Mucosa of rectum (tissue), 2 donors: Measurements from ENCODE around the gene SPHK1.
"Not testable (repeated sequence)": the region's sequence is repeated elsewhere in the genome, so short reads cannot be mapped to it uniquely, and the experiment has no call there.

Experiments used
- H3K27ac ChIP-seq, 2 donors: one replicate each; pipeline ENCODE4 v1.7.0; 2013; ENCODE audit warnings: inconsistent platforms in 2 of 2, low read depth in 2 of 2, low read length in 2 of 2
- H3K27me3 ChIP-seq, 2 donors: one replicate each; pipeline ENCODE4 v1.7.0; 2013; ENCODE audit warnings: low read length in 2 of 2; ENCODE audit not compliant: control insufficient read depth in 2 of 2, insufficient read depth in 2 of 2
- H3K36me3 ChIP-seq, 2 donors: one replicate each; pipeline ENCODE4 v1.7.0; 2013; ENCODE audit warnings: low read length in 2 of 2; ENCODE audit not compliant: control insufficient read depth in 2 of 2, insufficient read depth in 2 of 2
- H3K4me1 ChIP-seq, 2 donors: one replicate each; pipeline ENCODE4 v1.7.0; 2013; ENCODE audit warnings: low read length in 2 of 2, mild to moderate bottlenecking in 1 of 2; ENCODE audit not compliant: control insufficient read depth in 2 of 2, insufficient read depth in 2 of 2
- H3K4me3 ChIP-seq, 2 donors: one replicate each; pipeline ENCODE4 v1.7.0; 2013; ENCODE audit warnings: low read length in 2 of 2
- H3K9ac ChIP-seq, 2 donors: one replicate each; pipeline ENCODE4 v1.7.0; 2013; ENCODE audit warnings: low read length in 2 of 2, low read depth in 1 of 2, mild to moderate bottlenecking in 1 of 2
- H3K9me3 ChIP-seq, 2 donors: one replicate each; pipeline ENCODE4 v1.7.0; 2013; ENCODE audit warnings: low read length in 2 of 2; ENCODE audit not compliant: control insufficient read depth in 2 of 2
- donor health status: healthy.
- donor health status: Normal muscosa, but diverticular disease.

The SPHK1 gene

GRCh38 chr17:76351526-76352071 is 32.8 kb upstream of the SPHK1 start:
- H3K4me1 ChIP-seq = peaks cover 9 to 14% of the 10 kb centered on the region in 2 donors
- H3K27me3 ChIP-seq = no peaks in the 10 kb centered on the region
- no peaks in the 10 kb centered on the region for H3K9me3 ChIP-seq
- no peak overlapping the region for H3K4me3 ChIP-seq
- H3K9ac ChIP-seq = no peak overlapping the region
- no peak overlapping the region for H3K27ac ChIP-seq
- peaks cover 4 to 6% of the 10 kb centered on the region in 2 donors for H3K36me3 ChIP-seq

- peak overlapping the region; percentile 87 to 91 for H3K27ac ChIP-seq
These were observed 31.3 kb upstream of the SPHK1 start for GRCh38 chr17:76353004-76353598.

GRCh38 chr17:76353599-76354316 is 30.7 kb upstream of the SPHK1 start, which contains the start of gene PRPSAP1:
TSS of gene PRPSAP1 (minus strand) at chr17:76353916. CDS start at chr17:76353703, 213 bp downstream.
- H3K4me3 ChIP-seq = peak within 1 kb of the TSS; percentile 77 to 87
- H3K9ac ChIP-seq = peak within 1 kb of the TSS; percentile 72 to 83
- H3K9me3 ChIP-seq = no peaks in the 10 kb centered on the region
- peaks cover 9 to 14% of the 10 kb centered on the region in 2 donors for H3K4me1 ChIP-seq
- H3K36me3 ChIP-seq = no peaks in the 10 kb centered on the region
- no peaks in the 10 kb centered on the region for H3K27me3 ChIP-seq
- peak within 1 kb of the TSS; percentile 87 to 91 for H3K27ac ChIP-seq

More at GRCh38 chr17:76353004-76353598, 31.3 kb upstream of the SPHK1 start:
- Histone ChIP-seq H3K27me3 (no peaks in the 10 kb centered on the region), H3K9me3 (no peaks in the 10 kb centered on the region), H3K4me1 (peaks cover 9 to 14% of the 10 kb centered on the region in 2 donors), H3K36me3 (no peaks in the 10 kb centered on the region), H3K4me3 (peak overlapping the region; percentile 77 to 87), H3K9ac (peak overlapping the region; percentile 72)

GRCh38 chr17:76354317-76354729 is 30.1 kb upstream of the SPHK1 start:
- peak overlapping the region; percentile 72 for H3K9ac ChIP-seq

GRCh38 chr17:76354747-76355310 is 29.6 kb upstream of the SPHK1 start:
- H3K4me1 ChIP-seq = peaks cover 9 to 14% of the 10 kb centered on the region in 2 donors
- no peaks in the 10 kb centered on the region for H3K9me3 ChIP-seq
- no peak overlapping the region for H3K27ac ChIP-seq
- no peak overlapping the region for H3K4me3 ChIP-seq
- H3K36me3 ChIP-seq = no peaks in the 10 kb centered on the region
- H3K9ac ChIP-seq = no peak overlapping the region
- H3K27me3 ChIP-seq = no peaks in the 10 kb centered on the region

More at GRCh38 chr17:76354317-76354729, 30.1 kb upstream of the SPHK1 start:
- no peaks in the 10 kb centered on the region for H3K27me3 ChIP-seq
- no peaks in the 10 kb centered on the region for H3K9me3 ChIP-seq
- peak overlapping the region; percentile 77 to 87 for H3K4me3 ChIP-seq
- H3K36me3 ChIP-seq = no peaks in the 10 kb centered on the region
- H3K4me1 ChIP-seq = peaks cover 9 to 14% of the 10 kb centered on the region in 2 donors
- peak overlapping the region in 1 of 2 donors; percentile 91 for H3K27ac ChIP-seq

- peaks cover 9 to 13% of the 10 kb centered on the region in 2 donors for H3K4me1 ChIP-seq
- H3K9ac ChIP-seq = peak overlapping the region in 1 of 2 donors; percentile 40
- H3K9me3 ChIP-seq = no peaks in the 10 kb centered on the region
- no peaks in the 10 kb centered on the region for H3K27me3 ChIP-seq
- peak overlapping the region; percentile 77 to 80 for H3K27ac ChIP-seq
- H3K4me3 ChIP-seq = peak overlapping the region; percentile 30 to 59
- H3K36me3 ChIP-seq = no peaks in the 10 kb centered on the region
These were observed 27.5 kb upstream of the SPHK1 start for GRCh38 chr17:76356803-76357456.

- H3K9me3 ChIP-seq = no peaks in the 10 kb centered on the region
- H3K36me3 ChIP-seq = no peaks in the 10 kb centered on the region
- H3K9ac ChIP-seq = no peak overlapping the region
- peaks cover 8 to 9% of the 10 kb centered on the region in 2 donors for H3K4me1 ChIP-seq
- H3K27me3 ChIP-seq = no peaks in the 10 kb centered on the region
- H3K27ac ChIP-seq = peak overlapping the region in 1 of 2 donors; percentile 77
- peak overlapping the region; percentile 30 to 59 for H3K4me3 ChIP-seq
These were observed 26.7 kb upstream of the SPHK1 start for GRCh38 chr17:76357597-76358158.

GRCh38 chr17:76359375-76359774 is 25.0 kb upstream of the SPHK1 start:
- Histone ChIP-seq H3K27ac (no peak overlapping the region), H3K9me3 (no peaks in the 10 kb centered on the region), H3K4me3 (no peak overlapping the region), H3K9ac (no peak overlapping the region), H3K4me1 (peaks cover 3 to 4% of the 10 kb centered on the region in 2 donors), H3K27me3 (no peaks in the 10 kb centered on the region), H3K36me3 (no peaks in the 10 kb centered on the region)

GRCh38 chr17:76359776-76360175 is 24.6 kb upstream of the SPHK1 start:
- not testable (repeated sequence) for H3K9ac ChIP-seq, H3K9me3 ChIP-seq, H3K4me1 ChIP-seq, H3K36me3 ChIP-seq, H3K4me3 ChIP-seq, H3K27me3 ChIP-seq, H3K27ac ChIP-seq
